ENCODE results near the gene GAS5. TPM values are rescaled to one million over a fixed set of nuclear protein-coding genes. Genes with fewer than 3 reads are reported as not detected.

GAS5 gene
- total and polyA plus RNA-seq, 2 of the 8 experiments (the other 6 are each of a cell fraction or from before 2014, with no cell fraction given) = 799 to 1,238 TPM

GRCh38 chr1:173900427-173900826 lies 32.6 kb upstream of the GAS5 start:
- peaks cover 2% of the 10 kb centered on the region; the same call in 1 of the 2 replicates for H3K79me1 ChIP-seq (ENCODE audit: low read depth, low read length)
- no peak overlapping the region for H2AK5ac ChIP-seq (ENCODE audit: low read depth, low read length)
- DNase-seq (ENCODE audit: low read depth in 1 of 2, low spot score in 2 of 2) (no peak), FAIRE-seq (no peak)
- POLR2A ChIA-PET (ENCODE audit: partially characterized antibody) = interaction anchor here (1.6 kb wide), 1 partner anchor 35 kb away, joined by 3 read pairs; no protein-coding TSS in a partner anchor
- H3K23ac ChIP-seq (ENCODE audit: insufficient read length) = no peak overlapping the region
- H2BK15ac ChIP-seq (ENCODE audit: low read length) = no peak overlapping the region
- no peak overlapping the region for H2BK120ac ChIP-seq (replicated peaks; ENCODE audit: low read depth, low read length)
- peaks cover 0 to 14% (median 2%) of the 10 kb centered on the region in 4 experiments; a peak in 4 of 7 replicates for H3K4me1 ChIP-seq (replicated peaks in 1 of 4; ENCODE audit: control insufficient read depth in 3 of 4, insufficient read depth in 4 of 4, low read length in 3 of 4)
- H3K9ac ChIP-seq (replicated peaks in 1 of 4; ENCODE audit: extremely low read depth in 1 of 4, low read depth in 3 of 4, low read length in 3 of 4) = no peak overlapping the region
- H4K91ac ChIP-seq (replicated peaks; ENCODE audit: insufficient read length, low read length) = no peak overlapping the region
- H3K79me2 ChIP-seq (ENCODE audit: control insufficient read depth in 1 of 2, insufficient read depth in 2 of 2, low read length in 2 of 2) = no peaks in the 10 kb centered on the region
- H4K8ac ChIP-seq (ENCODE audit: extremely low read depth, insufficient read depth, low read length) = no peak overlapping the region
- H3K23me2 ChIP-seq (ENCODE audit: low read depth, low read length) = no peaks in the 10 kb centered on the region
- no peaks in the 10 kb centered on the region for H3K9me3 ChIP-seq (ENCODE audit: insufficient read depth in 2 of 2, low read depth in 1 of 2, low read length in 1 of 2)
- no peaks in the 10 kb centered on the region for H4K20me1 ChIP-seq (replicated peaks in 1 of 2; ENCODE audit: control insufficient read depth in 1 of 2, insufficient read depth in 2 of 2, low read length in 2 of 2)
- H3K14ac ChIP-seq (ENCODE audit: insufficient read length) = no peak overlapping the region
- no peaks in the 10 kb centered on the region for H3K36me3 ChIP-seq (ENCODE audit: control insufficient read depth in 2 of 4, insufficient read depth in 4 of 4, low read length in 3 of 4)
- no peak overlapping the region for H3K4ac ChIP-seq (replicated peaks; ENCODE audit: insufficient read length, low read depth, low read length)
- WGBS, 2 experiments (ENCODE audit: extremely low coverage in 1 of 2, insufficient coverage in 1 of 2, insufficient read length in 1 of 2, insufficient replicate concordance in 2 of 2, low coverage in 1 of 2, low lambda C conversion rate in 2 of 2, missing lambda C conversion rate in 1 of 2) = 79% methylated on average over 2 of the region's 2 CpGs; no CpG with 5 or more reads in 1 of the 2 experiments
- no peak overlapping the region for H3K27ac ChIP-seq (ENCODE audit: low read depth, low read length)
- H3K4me3 ChIP-seq (ENCODE audit: extremely low read depth in 1 of 4, insufficient read depth in 2 of 4, low read depth in 3 of 4, low read length in 4 of 4) = no peak overlapping the region
- peak overlapping the region in 1 of 2 experiments; percentile 10; a peak in 1 of 4 replicates for H3K4me2 ChIP-seq (ENCODE audit: insufficient read depth in 1 of 2, low read depth in 2 of 2, low read length in 2 of 2)
- no peaks in the 10 kb centered on the region for H3K27me3 ChIP-seq (replicated peaks in 1 of 4; ENCODE audit: control insufficient read depth in 3 of 4, extremely low read depth in 1 of 4, insufficient read depth in 3 of 4, low read length in 3 of 4)
- no peak overlapping the region for H2BK12ac ChIP-seq (ENCODE audit: low read depth, low read length)
- no peak overlapping the region for H2BK20ac ChIP-seq (ENCODE audit: low read length)
- H4K5ac ChIP-seq (ENCODE audit: insufficient read length, low read depth, low read length) = no peak overlapping the region
- no peak overlapping the region for H2BK5ac ChIP-seq (ENCODE audit: low read depth, low read length)
- CTCF ChIA-PET (ENCODE audit: partially characterized antibody) = interaction anchor here (1.0 kb wide), 1 partner anchor 31 kb away, joined by 3 read pairs; no protein-coding TSS in a partner anchor
- no peak overlapping the region for H2AFZ ChIP-seq (ENCODE audit: low read length)
- no peak overlapping the region for H3K18ac ChIP-seq (ENCODE audit: extremely low read depth, low read length)
- H3K56ac ChIP-seq (replicated peaks; ENCODE audit: insufficient read length, low read depth, low read length) = no peak overlapping the region
- TF ChIP-seq SUZ12 (IDR thresholded peaks at IDR 0.05; ENCODE audit: low read length) (no peak), BCL11A (IDR thresholded peaks at IDR 0.05; ENCODE audit: low read depth in 2 of 2, low read length in 2 of 2) (no peak), JUND (IDR thresholded peaks at IDR 0.05; ENCODE audit: low read length) (no peak), GTF2F1 (IDR thresholded peaks at IDR 0.05; ENCODE audit: borderline replicate concordance, low read depth, low read length) (no peak), ASH2L (IDR thresholded peaks at IDR 0.05; ENCODE audit: low read length) (no peak), TEAD4 (IDR thresholded peaks at IDR 0.05; ENCODE audit: low read depth, low read length) (no peak), POLR2AphosphoS5 (IDR thresholded peaks at IDR 0.05; ENCODE audit: low read depth, low read length) (no peak), SRF (IDR thresholded peaks at IDR 0.05; ENCODE audit: low read depth, low read length) (no peak), TAF1 (IDR thresholded peaks at IDR 0.05; ENCODE audit: low read depth, low read length) (no peak)
- TF ChIP-seq, protein P1, sequence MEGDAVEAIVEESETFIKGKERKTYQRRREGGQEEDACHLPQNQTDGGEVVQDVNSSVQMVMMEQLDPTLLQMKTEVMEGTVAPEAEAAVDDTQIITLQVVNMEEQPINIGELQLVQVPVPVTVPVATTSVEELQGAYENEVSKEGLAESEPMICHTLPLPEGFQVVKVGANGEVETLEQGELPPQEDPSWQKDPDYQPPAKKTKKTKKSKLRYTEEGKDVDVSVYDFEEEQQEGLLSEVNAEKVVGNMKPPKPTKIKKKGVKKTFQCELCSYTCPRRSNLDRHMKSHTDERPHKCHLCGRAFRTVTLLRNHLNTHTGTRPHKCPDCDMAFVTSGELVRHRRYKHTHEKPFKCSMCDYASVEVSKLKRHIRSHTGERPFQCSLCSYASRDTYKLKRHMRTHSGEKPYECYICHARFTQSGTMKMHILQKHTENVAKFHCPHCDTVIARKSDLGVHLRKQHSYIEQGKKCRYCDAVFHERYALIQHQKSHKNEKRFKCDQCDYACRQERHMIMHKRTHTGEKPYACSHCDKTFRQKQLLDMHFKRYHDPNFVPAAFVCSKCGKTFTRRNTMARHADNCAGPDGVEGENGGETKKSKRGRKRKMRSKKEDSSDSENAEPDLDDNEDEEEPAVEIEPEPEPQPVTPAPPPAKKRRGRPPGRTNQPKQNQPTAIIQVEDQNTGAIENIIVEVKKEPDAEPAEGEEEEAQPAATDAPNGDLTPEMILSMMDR (IDR thresholded peaks at IDR 0.05; ENCODE audit: control extremely low read depth in 1 of 3, insufficient read depth in 1 of 3, low read depth in 1 of 3, low read length in 3 of 3) = no peak
